ENCODE measurements around the gene KCNH8. TPM values are rescaled to one million over a fixed set of nuclear protein-coding genes. Genes with fewer than 3 reads are reported as not detected.

The KCNH8 gene
- total RNA-seq, 1 experiment from 2014 or later, result not detected

DNA sequence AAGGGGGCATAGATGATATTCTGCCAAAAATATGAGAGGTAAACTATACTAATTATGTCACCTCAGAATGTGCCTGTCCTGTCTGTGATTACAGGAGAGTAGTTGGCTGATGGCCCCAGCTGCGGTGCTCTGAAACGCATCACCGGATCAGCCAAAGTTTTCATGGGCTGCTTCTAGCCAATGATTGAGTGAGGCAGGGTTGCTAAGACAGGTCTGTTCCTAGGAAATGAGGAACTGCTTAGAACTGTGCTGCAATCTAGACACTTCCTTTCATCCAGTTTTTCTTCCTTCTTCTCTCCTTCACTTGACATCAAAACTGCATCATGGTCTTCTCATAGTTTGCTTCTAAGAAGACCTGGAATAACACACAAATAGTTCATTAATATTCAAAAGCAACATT, 124.0 kb downstream of the KCNH8 start:
- H3K36me3 ChIP-seq, result no peaks in the 10 kb centered on the region
- H3K9me3 ChIP-seq, result no peaks in the 10 kb centered on the region
- no peaks in the 10 kb centered on the region for H3K27me3 ChIP-seq
- no peak overlapping the region for H3K4me3 ChIP-seq
- no peak for DNase-seq

- H3K27me3 ChIP-seq, result no peaks in the 10 kb centered on the region
- H3K9me3 ChIP-seq, result no peaks in the 10 kb centered on the region
- no peak overlapping the region for H3K4me3 ChIP-seq
- H3K36me3 ChIP-seq, result no peaks in the 10 kb centered on the region
- DNase-seq, result no peak
Observed at GRCh38 chr3:19273091-19273490, 124.8 kb downstream of the KCNH8 start.

- H3K9me3 ChIP-seq, result no peaks in the 10 kb centered on the region
- DNase-seq, result no peak
- no peaks in the 10 kb centered on the region for H3K36me3 ChIP-seq
- H3K27me3 ChIP-seq, result no peaks in the 10 kb centered on the region
- H3K4me3 ChIP-seq, result no peak overlapping the region
Observed at GRCh38 chr3:19274576-19274975, 126.3 kb downstream of the KCNH8 start.

DNA sequence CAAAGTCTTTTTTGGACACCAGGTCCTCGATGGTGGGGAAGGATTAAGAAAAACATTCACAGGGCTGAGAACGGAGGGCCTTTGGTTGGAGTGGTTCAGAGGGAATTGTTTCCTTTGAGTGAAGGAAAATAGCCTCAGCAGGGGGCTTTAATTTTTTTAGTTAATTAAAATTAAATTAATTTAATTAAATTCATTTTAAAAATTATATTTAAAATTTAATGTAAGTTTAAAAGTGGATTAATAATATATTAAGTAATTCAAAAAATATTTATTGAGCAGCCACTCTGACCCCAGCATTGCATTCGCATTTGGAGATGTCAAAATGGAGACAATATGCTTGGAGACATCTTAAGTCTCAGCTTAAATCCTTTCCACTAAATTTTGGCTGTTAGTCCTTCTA, 136.7 kb downstream of the KCNH8 start:
- H3K9me3 ChIP-seq, result no peaks in the 10 kb centered on the region
- H3K36me3 ChIP-seq, result no peaks in the 10 kb centered on the region
- no peaks in the 10 kb centered on the region for H3K27me3 ChIP-seq

GRCh38 chr3:19293295-19293694, 145.0 kb downstream of the KCNH8 start:
- H3K27me3 ChIP-seq, result no peaks in the 10 kb centered on the region
- no peak overlapping the region for H3K4me3 ChIP-seq
- no peaks in the 10 kb centered on the region for H3K36me3 ChIP-seq
- no peaks in the 10 kb centered on the region for H3K9me3 ChIP-seq
- no peak for DNase-seq

More for the DNA sequence above, 136.7 kb downstream of the KCNH8 start:
- no peak overlapping the region for H3K4me3 ChIP-seq
- no peak for DNase-seq

DNA sequence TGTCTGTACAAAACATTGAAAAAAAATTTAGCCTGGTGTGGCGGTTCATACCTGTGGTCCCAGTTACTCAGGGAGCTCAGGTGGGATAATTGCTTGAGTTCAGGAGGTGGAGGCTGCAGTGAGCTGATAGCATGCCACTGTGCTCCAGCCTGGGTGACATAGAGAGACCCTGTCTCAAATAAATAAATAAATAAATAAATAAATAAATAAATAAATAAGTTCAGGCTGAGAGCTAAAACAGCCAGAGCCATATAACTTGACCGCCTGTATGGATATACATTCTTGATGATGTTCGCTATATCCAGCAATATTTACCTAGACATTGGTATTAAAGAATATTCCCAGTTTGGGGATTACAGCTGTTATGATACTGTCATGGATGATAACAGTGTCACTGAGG, 146.9 kb downstream of the KCNH8 start:
- Histone ChIP-seq H3K9me3 (no peaks in the 10 kb centered on the region), H3K4me3 (no peak overlapping the region), H3K36me3 (no peaks in the 10 kb centered on the region), H3K27me3 (no peaks in the 10 kb centered on the region)
- DNase-seq, result no peak

- Histone ChIP-seq H3K36me3 (no peaks in the 10 kb centered on the region), H3K9me3 (no peaks in the 10 kb centered on the region), H3K4me3 (no peak overlapping the region), H3K27me3 (no peaks in the 10 kb centered on the region)
- no peak for DNase-seq
Observed at GRCh38 chr3:19331931-19332330, 183.6 kb downstream of the KCNH8 start.

GRCh38 chr3:19334120-19334519, 185.8 kb downstream of the KCNH8 start:
- DNase-seq, result no peak

GRCh38 chr3:19338769-19339168, 190.5 kb downstream of the KCNH8 start:
- no peaks in the 10 kb centered on the region for H3K9me3 ChIP-seq
- no peaks in the 10 kb centered on the region for H3K27me3 ChIP-seq
- DNase-seq, result no peak
- no peak overlapping the region for H3K4me3 ChIP-seq
- H3K36me3 ChIP-seq, result no peaks in the 10 kb centered on the region

More at GRCh38 chr3:19334120-19334519, 185.8 kb downstream of the KCNH8 start:
- Histone ChIP-seq H3K9me3 (no peaks in the 10 kb centered on the region), H3K4me3 (no peak overlapping the region), H3K27me3 (no peaks in the 10 kb centered on the region), H3K36me3 (no peaks in the 10 kb centered on the region)

- H3K9me3 ChIP-seq, result no peaks in the 10 kb centered on the region
- no peaks in the 10 kb centered on the region for H3K27me3 ChIP-seq
- H3K4me3 ChIP-seq, result no peak overlapping the region
- H3K36me3 ChIP-seq, result no peaks in the 10 kb centered on the region
- no peak for DNase-seq
Observed at GRCh38 chr3:19342389-19342788, 194.1 kb downstream of the KCNH8 start.

DNA sequence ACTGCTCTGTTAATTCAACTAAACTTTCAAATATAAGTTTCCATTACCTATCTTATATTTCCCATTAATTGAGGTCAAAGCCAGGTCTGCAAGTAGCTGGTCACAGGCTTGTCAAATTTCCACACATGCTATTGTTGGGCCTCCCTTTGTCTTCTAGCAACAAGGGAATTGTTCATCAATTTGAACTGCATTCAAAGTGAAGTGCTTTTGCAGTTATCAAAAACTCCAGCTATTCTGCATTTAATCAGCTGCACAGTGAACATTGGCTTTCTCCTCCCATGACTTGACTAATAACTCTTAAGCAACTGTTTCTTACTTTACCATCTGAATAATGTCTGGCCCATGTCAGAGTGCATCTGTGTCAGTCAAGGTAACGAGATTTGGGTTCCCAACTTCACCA, 198.4 kb downstream of the KCNH8 start:
- Histone ChIP-seq H3K27me3 (no peaks in the 10 kb centered on the region), H3K4me3 (no peak overlapping the region)
- DNase-seq, result no peak

DNA sequence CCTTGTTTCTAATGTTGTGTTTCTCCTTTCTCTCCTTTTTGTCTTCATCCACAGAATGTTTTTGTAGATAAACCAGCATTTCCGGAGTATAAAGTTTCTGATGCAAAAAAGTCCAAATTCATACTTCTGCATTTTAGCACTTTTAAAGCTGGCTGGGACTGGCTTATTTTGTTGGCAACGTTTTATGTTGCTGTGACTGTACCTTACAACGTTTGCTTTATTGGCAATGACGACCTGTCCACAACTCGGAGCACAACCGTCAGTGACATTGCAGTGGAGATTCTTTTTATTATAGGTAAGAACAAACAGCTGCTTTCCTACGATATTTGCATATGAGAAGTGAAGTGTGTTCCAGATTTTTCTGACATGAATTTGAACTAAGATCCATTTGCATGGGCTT, 199.4 kb downstream of the KCNH8 start:
- Histone ChIP-seq H3K27me3 (no peaks in the 10 kb centered on the region), H3K9me3 (no peaks in the 10 kb centered on the region), H3K36me3 (no peaks in the 10 kb centered on the region), H3K4me3 (no peak overlapping the region)
- DNase-seq, result no peak

More for the DNA sequence above, 198.4 kb downstream of the KCNH8 start:
- Histone ChIP-seq H3K9me3 (no peaks in the 10 kb centered on the region), H3K36me3 (no peaks in the 10 kb centered on the region)

GRCh38 chr3:19348500-19348899, 200.2 kb downstream of the KCNH8 start:
- Histone ChIP-seq H3K4me3 (no peak overlapping the region), H3K9me3 (no peaks in the 10 kb centered on the region), H3K36me3 (no peaks in the 10 kb centered on the region), H3K27me3 (no peaks in the 10 kb centered on the region)
- no peak for DNase-seq

DNA sequence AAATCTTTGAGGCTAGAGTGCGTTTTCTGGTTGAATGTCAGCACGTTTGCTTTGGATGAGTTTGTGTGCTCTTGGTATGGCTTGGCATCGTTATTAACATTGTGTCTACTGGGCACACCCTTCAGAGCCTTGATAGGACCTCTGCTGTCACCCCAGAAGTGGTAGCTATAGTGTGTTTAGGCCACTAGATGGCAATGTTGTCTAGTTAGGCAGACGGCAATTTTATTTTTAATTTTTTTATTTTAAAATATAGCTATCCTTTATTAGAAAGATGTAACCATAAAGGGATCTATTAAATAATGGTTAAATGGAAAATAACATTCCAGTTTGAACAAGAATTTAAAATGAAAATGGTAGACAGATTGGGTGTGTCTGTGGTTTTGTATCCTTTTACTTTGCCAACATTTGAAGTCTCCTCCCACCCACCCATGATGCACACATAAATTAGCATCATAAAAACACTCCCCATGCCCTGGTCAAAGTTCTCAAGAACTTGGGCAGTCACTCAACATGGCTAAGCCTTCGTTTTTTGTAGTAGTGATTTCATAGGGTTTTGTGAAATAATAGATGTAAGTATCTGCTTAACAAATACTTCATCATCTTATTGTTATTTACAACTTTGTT, 200.7 kb downstream of the KCNH8 start:
- Histone ChIP-seq H3K4me3 (no peak overlapping the region), H3K9me3 (no peaks in the 10 kb centered on the region), H3K27me3 (no peaks in the 10 kb centered on the region), H3K36me3 (no peaks in the 10 kb centered on the region)
- DNase-seq, result no peak

DNA sequence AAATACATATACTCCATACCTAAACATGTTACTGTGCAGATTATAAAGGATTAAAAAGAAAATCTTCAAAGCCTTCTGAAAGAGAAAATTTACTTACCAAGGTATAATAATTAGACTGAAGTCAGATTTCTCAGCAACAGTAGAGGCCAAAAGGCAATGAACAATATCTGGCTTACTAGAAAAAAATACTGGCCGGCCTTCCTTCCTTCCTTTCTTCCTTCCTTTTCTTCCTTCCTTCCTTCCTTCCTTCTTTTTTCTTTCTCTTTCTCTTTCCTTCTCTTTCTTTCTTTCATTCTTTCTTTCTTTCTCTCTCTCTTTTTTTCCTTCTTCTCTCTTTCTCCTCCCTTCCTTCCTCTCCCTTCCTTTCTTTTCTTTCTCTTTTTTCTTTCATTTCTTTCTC, 209.6 kb downstream of the KCNH8 start:
- no peak for DNase-seq
- Histone ChIP-seq H3K36me3 (no peaks in the 10 kb centered on the region), H3K4me3 (no peak overlapping the region), H3K27me3 (no peaks in the 10 kb centered on the region), H3K9me3 (no peaks in the 10 kb centered on the region)

GRCh38 chr3:19363071-19363470, 214.8 kb downstream of the KCNH8 start:
- DNase-seq, result no peak
- no peaks in the 10 kb centered on the region for H3K36me3 ChIP-seq
- H3K4me3 ChIP-seq, result no peak overlapping the region
- H3K27me3 ChIP-seq, result no peaks in the 10 kb centered on the region
- no peaks in the 10 kb centered on the region for H3K9me3 ChIP-seq

GRCh38 chr3:19364148-19364547, 215.8 kb downstream of the KCNH8 start:
- Histone ChIP-seq H3K36me3 (no peaks in the 10 kb centered on the region), H3K4me3 (no peak overlapping the region), H3K9me3 (no peaks in the 10 kb centered on the region), H3K27me3 (no peaks in the 10 kb centered on the region)
- DNase-seq, result no peak

DNA sequence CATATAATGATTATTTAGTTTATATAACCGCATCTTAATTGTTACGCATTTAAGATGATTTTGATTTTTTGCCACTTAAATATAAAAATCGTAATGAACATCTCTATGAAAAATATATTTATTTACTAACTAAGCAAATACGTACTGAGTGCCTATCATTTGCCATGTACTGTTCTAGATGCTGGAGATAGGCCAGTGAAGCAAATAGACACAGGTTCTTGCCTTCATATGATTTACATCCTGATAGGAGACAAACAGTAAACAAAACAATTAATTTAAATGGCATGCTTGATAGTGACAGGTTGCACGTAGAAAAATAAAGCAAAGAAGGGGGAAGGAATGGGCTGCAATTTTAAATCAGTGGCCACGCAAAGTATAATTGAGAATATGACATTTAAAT, 217.2 kb downstream of the KCNH8 start:
- no peak overlapping the region for H3K4me3 ChIP-seq
- no peaks in the 10 kb centered on the region for H3K36me3 ChIP-seq
- H3K9me3 ChIP-seq, result no peaks in the 10 kb centered on the region
- DNase-seq, result no peak
- no peaks in the 10 kb centered on the region for H3K27me3 ChIP-seq

DNA sequence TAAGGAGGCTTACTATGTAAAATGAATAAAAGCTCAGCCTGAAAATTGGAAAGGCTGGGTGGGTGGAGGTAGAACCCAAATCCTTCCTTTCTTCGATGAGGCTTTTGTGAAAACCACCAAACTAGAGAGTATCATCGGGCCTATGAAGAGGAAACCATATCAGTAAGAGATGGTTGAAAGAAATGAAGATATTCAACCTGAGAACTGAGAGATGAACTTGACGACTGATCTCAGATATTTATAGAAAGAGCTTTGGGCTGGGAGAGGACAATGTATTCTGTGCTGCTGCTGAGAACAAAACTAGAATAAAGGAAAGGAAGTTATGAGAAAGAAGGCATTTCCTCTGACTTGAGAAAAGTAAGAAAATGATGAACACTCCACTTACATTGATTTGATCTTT, 236.6 kb downstream of the KCNH8 start:
- DNase-seq, result no peak

More for the DNA sequence above, 236.6 kb downstream of the KCNH8 start:
- Histone ChIP-seq H3K27me3 (no peaks in the 10 kb centered on the region), H3K4me3 (no peak overlapping the region), H3K36me3 (no peaks in the 10 kb centered on the region), H3K9me3 (no peaks in the 10 kb centered on the region)

All from MG63 (cell line).